Measurements from ENCODE around the gene STIM2.

Gene STIM2

GRCh38 chr4:26947318-26947717 lies 86.7 kb downstream of the STIM2 start:
- H3K79me2 ChIP-seq (ENCODE audit: insufficient read depth, low read length) = peaks cover 56% of the 10 kb centered on the region
- H4K20me1 ChIP-seq (ENCODE audit: insufficient read depth, low read length) = no peaks in the 10 kb centered on the region
- H3F3A ChIP-seq (ENCODE audit: insufficient read depth, low read length) = no peaks in the 10 kb centered on the region
- H3K27me3 ChIP-seq (ENCODE audit: insufficient read depth, low read length) = no peaks in the 10 kb centered on the region
- no peaks in the 10 kb centered on the region for H3K9me2 ChIP-seq (ENCODE audit: low read depth, low read length)
- no peak overlapping the region for H3K27ac ChIP-seq (ENCODE audit: low read depth, low read length, poor library complexity, severe bottlenecking)
- no peak overlapping the region for H3K4me3 ChIP-seq (ENCODE audit: low read depth, low read length, poor library complexity, severe bottlenecking)
- no peaks in the 10 kb centered on the region for H3K4me1 ChIP-seq (ENCODE audit: insufficient read depth, low read length, severe bottlenecking)
- no peak overlapping the region for H2AFZ ChIP-seq (ENCODE audit: low read length)
- H3K4me2 ChIP-seq (ENCODE audit: low read length) = no peak overlapping the region
- H3K36me3 ChIP-seq (ENCODE audit: insufficient read depth, low read length) = peaks cover 15% of the 10 kb centered on the region; the same call in 1 of the 2 replicates
- no peak overlapping the region for H3K9ac ChIP-seq (ENCODE audit: low read length)
- H3K9me3 ChIP-seq (ENCODE audit: low read length) = 0 out of 2 replicates have a peak, but pooled peaks cover 3% of the 10 kb centered on the region
- TF ChIP-seq CTCF (IDR thresholded peaks at IDR 0.05; ENCODE audit: low read length) = no peak
- TF ChIP-seq EZH2 (IDR thresholded peaks at IDR 0.05; ENCODE audit: borderline replicate concordance, low read length) = no peak

- H3F3A ChIP-seq (ENCODE audit: insufficient read depth, low read length) = no peaks in the 10 kb centered on the region
Measured at GRCh38 chr4:26950446-26950845, 89.8 kb downstream of the STIM2 start.

GRCh38 chr4:26952891-26953290 lies 92.2 kb downstream of the STIM2 start:
- H3K4me3 ChIP-seq (ENCODE audit: low read depth, low read length, poor library complexity, severe bottlenecking) = no peak overlapping the region
- peaks cover 3% of the 10 kb centered on the region for H3K36me3 ChIP-seq (ENCODE audit: insufficient read depth, low read length)
- H3K27ac ChIP-seq (ENCODE audit: low read depth, low read length, poor library complexity, severe bottlenecking) = no peak overlapping the region
- no peaks in the 10 kb centered on the region for H3F3A ChIP-seq (ENCODE audit: insufficient read depth, low read length)
- TF ChIP-seq EZH2 (IDR thresholded peaks at IDR 0.05; ENCODE audit: borderline replicate concordance, low read length) = no peak
- TF ChIP-seq CTCF (IDR thresholded peaks at IDR 0.05; ENCODE audit: low read length) = no peak
- H4K20me1 ChIP-seq (ENCODE audit: insufficient read depth, low read length) = no peaks in the 10 kb centered on the region
- H3K27me3 ChIP-seq (ENCODE audit: insufficient read depth, low read length) = no peaks in the 10 kb centered on the region
- H3K9me3 ChIP-seq (ENCODE audit: low read length) = 0 out of 2 replicates have a peak, but pooled peaks cover 3% of the 10 kb centered on the region
- peaks cover 22% of the 10 kb centered on the region for H3K79me2 ChIP-seq (ENCODE audit: insufficient read depth, low read length)
- H3K9me2 ChIP-seq (ENCODE audit: low read depth, low read length) = no peaks in the 10 kb centered on the region
- H3K4me1 ChIP-seq (ENCODE audit: insufficient read depth, low read length, severe bottlenecking) = no peaks in the 10 kb centered on the region
- H2AFZ ChIP-seq (ENCODE audit: low read length) = no peak overlapping the region
- no peak overlapping the region for H3K9ac ChIP-seq (ENCODE audit: low read length)
- H3K4me2 ChIP-seq (ENCODE audit: low read length) = no peak overlapping the region

More at GRCh38 chr4:26950446-26950845, 89.8 kb downstream of the STIM2 start:
- Histone ChIP-seq H3K4me2 (ENCODE audit: low read length) (no peak overlapping the region), H2AFZ (ENCODE audit: low read length) (no peak overlapping the region), H3K4me3 (ENCODE audit: low read depth, low read length, poor library complexity, severe bottlenecking) (no peak overlapping the region), H4K20me1 (ENCODE audit: insufficient read depth, low read length) (no peaks in the 10 kb centered on the region), H3K9me2 (ENCODE audit: low read depth, low read length) (no peaks in the 10 kb centered on the region), H3K27me3 (ENCODE audit: insufficient read depth, low read length) (no peaks in the 10 kb centered on the region), H3K36me3 (ENCODE audit: insufficient read depth, low read length) (peaks cover 7% of the 10 kb centered on the region; the same call in 1 of the 2 replicates), H3K4me1 (ENCODE audit: insufficient read depth, low read length, severe bottlenecking) (no peaks in the 10 kb centered on the region), H3K79me2 (ENCODE audit: insufficient read depth, low read length) (peaks cover 38% of the 10 kb centered on the region), H3K9me3 (ENCODE audit: low read length) (0 out of 2 replicates have a peak, but pooled peaks cover 3% of the 10 kb centered on the region), H3K27ac (ENCODE audit: low read depth, low read length, poor library complexity, severe bottlenecking) (no peak overlapping the region), H3K9ac (ENCODE audit: low read length) (no peak overlapping the region)
- TF ChIP-seq EZH2 (IDR thresholded peaks at IDR 0.05; ENCODE audit: borderline replicate concordance, low read length) = no peak
- no peak for TF ChIP-seq CTCF (IDR thresholded peaks at IDR 0.05; ENCODE audit: low read length)

Data from OCI-LY1 (cell line).